Measurements from ENCODE around the gene SH3BP5L.

DNA sequence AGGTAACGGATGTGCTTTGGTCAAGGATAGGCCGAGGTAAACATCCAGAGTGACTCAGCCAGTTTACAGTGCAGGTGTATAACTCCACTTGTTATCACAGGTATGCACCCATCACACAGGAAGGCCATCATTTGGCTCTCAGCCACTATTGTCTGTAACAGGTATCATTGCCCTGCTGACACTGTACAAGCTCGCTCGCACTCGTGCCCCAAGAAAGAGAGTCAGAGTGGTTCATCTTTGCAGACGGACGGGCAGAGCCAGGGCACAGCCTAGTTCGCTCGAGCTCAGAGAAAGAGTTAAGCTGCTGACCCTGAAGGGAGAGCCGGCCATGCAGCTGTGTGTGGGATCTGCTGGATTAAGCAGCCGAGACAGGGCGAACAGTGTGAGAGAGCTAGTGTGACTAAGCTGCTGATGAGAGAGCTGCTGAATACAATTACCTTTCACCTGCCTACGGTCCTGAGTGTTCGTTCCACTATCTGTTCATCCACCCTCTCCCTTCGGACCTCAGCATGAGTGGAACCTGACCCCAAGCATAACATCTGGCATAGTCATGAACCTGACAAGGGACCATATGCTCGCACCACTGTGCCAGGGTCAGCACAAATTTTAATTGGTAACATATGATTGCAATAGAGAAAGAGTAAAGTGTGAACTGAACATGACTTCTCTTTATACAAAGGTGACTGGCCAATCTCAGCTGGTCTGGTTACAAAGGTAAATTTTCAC, 43.1 kb downstream of the SH3BP5L start:
- no peak for TF ChIP-seq EZH2 (IDR thresholded peaks at IDR 0.05; ENCODE audit: low read length, missing control alignments)
- TF ChIP-seq, protein P1, sequence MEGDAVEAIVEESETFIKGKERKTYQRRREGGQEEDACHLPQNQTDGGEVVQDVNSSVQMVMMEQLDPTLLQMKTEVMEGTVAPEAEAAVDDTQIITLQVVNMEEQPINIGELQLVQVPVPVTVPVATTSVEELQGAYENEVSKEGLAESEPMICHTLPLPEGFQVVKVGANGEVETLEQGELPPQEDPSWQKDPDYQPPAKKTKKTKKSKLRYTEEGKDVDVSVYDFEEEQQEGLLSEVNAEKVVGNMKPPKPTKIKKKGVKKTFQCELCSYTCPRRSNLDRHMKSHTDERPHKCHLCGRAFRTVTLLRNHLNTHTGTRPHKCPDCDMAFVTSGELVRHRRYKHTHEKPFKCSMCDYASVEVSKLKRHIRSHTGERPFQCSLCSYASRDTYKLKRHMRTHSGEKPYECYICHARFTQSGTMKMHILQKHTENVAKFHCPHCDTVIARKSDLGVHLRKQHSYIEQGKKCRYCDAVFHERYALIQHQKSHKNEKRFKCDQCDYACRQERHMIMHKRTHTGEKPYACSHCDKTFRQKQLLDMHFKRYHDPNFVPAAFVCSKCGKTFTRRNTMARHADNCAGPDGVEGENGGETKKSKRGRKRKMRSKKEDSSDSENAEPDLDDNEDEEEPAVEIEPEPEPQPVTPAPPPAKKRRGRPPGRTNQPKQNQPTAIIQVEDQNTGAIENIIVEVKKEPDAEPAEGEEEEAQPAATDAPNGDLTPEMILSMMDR (conservative IDR thresholded peaks at IDR 0.05 in 1 of 2, IDR thresholded peaks at IDR 0.05 in 1 of 2; ENCODE audit: low read depth in 1 of 2, low read length in 2 of 2), result no peak

All from fibroblast of lung (primary cell).